HG03457 (cell line): Measurements from ENCODE around the gene C1QTNF9.
"Not testable (repeated sequence)": the region's sequence is repeated elsewhere in the genome, so short reads cannot be mapped to it uniquely, and the experiment has no call there.

Experiments used
- ATAC-seq: cut with Tn5 transposase; IDR thresholded peaks from one replicate; pipeline ENCODE4 v1.9.1; 2021; ENCODE audit warnings: moderate number of reproducible peaks; ENCODE audit not compliant: unreplicated experiment

The C1QTNF9 gene

DNA sequence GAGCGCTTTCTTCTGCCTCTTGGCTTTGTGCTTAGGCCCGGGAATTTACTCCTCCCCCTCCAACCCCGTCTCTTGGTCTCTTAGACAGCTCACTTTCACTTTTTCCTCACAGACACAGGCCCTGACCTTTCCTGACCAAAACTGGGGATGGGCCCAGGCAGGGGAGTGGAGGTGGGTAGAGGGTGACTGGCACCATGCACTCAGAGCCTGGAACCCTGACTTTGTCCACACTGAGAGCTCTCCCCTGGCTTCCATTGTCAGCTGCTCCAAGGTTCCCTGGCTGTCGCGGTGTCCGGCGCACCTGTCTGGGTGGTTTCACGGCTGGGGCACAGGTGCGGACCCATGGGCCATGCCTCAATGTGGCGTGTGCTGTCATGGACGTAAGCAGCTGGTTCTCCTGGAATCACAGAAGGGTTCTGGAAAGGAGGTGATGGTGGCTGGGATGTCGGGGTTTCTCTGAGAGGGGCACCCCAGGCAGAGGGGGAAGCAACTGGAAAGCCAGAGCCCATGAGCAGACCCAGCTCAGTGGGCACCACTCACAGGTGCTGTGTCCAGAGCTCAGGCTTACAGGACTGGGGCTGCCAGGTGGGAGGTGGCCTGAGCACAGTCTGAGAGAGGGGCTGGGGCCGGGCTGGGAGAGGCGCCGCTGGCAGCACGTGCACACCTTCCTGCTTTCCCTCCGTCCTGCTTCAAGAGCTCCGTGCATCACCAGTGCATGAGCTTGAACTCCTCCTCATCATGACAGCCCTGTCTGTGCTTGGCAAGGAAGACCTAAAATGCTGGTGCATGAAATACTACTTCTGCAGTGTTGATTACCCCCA is 28.0 kb upstream of the C1QTNF9 start:
- ATAC-seq: no peak

GRCh38 chr13:24282256-24282655 is 27.1 kb upstream of the C1QTNF9 start:
- no peak for ATAC-seq

- no peak for ATAC-seq
Observed at GRCh38 chr13:24284889-24285565, 24.4 kb upstream of the C1QTNF9 start.

GRCh38 chr13:24286624-24287023 is 22.8 kb upstream of the C1QTNF9 start:
- ATAC-seq: no peak

DNA sequence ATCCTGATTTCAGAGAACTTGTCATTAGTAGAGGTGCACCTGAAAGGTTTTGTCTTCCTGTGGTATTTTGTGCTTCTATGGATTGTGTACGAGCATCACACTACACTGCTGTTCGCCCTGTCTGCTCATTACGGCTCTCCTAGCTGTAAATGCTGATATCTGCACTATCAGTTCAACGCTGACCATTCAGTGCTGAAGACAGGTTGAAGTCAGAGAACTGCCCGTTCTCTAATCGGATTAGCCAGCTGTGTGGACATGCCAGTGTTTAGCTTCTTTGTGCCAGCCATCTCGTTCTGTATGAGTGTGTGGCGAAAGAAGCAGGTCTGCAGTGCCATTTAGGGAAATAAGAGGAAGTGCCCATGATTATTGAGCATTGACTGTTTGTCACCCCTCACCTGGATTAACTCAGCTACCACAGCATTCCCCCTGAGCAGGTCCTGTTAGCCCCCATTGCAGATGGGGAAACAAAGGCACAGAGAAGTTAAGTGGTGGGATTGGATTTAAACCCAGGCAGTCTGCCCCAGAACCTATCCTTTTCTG is 21.6 kb upstream of the C1QTNF9 start:
- no peak for ATAC-seq

- no peak for ATAC-seq
Observed at GRCh38 chr13:24288870-24289269, 20.5 kb upstream of the C1QTNF9 start.

DNA sequence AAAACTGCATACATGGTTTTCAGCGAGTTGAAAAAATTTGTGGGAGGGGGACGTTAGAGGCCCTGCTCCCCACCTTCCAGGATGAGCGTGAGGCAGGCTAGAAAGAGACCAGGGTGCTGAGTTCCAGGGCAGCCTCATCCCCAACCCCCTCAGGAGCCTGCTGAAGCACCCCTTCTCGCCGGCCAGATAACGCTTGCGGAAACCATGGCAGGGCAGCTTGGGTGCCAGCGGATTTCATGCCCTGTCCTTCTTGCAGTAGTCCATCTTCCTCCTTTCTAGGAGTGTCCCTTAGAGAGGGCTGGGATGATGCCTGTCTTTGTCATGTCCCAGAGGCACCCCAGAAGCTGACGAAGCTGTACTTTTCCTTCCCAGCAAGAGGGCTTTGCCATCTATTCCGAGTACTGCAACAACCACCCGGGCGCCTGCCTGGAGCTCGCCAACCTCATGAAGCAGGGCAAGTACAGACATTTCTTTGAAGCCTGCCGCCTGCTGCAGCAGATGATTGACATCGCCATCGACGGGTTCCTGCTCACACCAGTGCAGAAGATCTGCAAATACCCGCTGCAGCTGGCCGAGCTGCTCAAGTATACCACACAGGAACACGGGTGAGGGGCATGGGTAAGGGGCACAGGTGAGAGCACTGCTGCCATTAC is 19.0 kb upstream of the C1QTNF9 start:
- no peak for ATAC-seq

DNA sequence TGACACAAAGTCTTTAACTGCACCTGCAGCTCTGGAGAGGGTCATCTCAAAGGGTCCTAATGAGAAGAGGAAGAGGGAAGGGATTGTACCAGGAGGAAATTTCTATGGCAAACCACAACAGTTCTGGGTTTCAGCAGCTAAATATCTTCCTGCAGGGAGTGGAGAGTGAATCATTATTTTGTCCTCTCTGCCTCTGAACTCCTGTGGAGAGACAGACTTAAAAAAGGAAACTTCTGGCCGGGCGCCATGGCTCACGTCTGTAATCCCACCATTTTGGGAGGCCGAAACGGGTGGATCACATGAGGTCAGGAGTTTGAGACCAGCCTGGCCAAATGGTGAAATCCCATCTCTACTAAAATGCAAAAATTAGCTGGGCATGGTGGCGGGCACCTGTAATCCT is 16.9 kb upstream of the C1QTNF9 start:
- ATAC-seq: no peak

DNA sequence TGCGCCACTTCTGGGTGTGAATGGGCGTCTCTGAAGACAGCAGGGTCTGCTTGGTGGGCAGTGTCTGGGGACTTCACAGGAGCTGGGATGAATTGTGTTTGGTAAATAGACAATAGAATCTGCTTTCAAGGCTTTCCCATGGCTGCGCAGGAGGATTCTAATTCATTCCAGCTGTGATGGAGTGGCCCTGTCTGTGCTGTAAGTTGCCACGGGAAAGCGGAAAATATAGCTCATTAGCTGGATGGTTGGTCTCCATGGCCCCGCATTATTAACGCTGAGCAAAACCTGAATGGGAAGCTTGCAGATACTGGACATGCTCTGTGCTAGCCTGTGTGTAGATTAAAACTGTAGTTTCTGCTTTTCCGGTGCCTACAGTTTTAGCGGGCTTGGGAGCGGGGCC is 15.6 kb upstream of the C1QTNF9 start:
- ATAC-seq: no peak

GRCh38 chr13:24299488-24300114 is 9.8 kb upstream of the C1QTNF9 start:
- ATAC-seq: no peak

GRCh38 chr13:24301434-24301833 is 7.9 kb upstream of the C1QTNF9 start:
- ATAC-seq: no peak

- ATAC-seq: no peak
Observed at GRCh38 chr13:24301911-24302310, 7.5 kb upstream of the C1QTNF9 start.

DNA sequence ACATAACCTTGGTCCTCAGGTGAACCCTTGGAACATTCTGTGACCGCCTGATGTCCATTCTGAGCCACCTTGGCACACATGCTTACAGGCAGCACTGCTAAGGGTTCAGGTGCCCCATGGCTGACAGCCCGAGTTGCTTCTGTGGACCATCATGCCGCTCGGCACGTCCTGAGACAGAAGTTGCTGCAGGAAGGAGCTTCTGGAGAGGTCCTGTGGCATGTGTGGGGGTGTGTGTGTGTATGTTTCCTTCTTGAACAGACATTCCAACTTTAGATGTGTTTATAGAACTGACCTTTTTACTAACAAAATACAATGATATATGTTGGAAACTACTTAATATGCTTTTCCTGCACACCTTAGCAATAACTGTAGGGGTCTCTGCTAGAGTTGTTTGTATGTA is 4.8 kb upstream of the C1QTNF9 start:
- ATAC-seq: no peak

- ATAC-seq: no peak
Observed at GRCh38 chr13:24306632-24307031, 2.7 kb upstream of the C1QTNF9 start.

DNA sequence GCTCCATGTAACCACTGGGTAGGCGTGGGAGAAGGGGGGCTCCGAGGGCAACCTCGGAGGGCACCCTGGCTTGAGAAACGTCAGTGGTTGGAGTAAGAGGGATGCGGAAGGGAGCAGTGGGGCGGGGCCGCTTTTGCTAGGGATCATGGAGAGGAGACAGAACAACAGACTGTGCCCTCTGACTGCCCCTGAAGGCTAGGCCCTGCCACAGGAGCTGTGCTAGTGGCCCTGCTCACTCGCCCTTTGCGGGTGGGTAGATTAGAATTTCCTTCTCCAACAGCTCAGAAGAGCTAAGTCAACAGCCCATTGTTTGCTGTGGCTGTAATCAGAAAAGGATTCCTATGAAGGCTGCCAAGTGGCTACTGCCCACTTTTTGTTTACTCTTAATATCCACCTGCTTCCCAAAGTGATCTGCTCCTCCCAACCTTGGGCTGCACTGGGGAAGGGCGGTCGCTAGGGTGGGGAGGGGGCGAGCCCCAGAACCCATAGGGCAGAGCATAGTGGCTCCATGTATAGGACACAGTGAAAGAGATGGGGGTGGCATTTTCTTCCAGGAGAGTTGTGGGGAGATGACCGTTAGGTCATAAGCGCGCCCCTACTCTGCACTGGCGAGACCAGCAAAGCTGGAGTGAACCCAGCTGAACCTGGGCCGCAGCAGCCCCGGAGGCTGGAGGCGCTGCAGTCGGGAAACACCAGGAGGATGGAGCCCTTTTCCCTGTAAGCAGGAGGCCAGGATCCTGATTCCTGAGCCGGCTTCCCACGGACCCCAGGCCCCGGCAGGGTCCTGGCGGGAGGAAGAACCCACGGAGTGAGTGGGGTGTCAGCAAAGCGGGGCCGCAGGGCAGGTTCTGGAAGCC is 1.9 kb upstream of the C1QTNF9 start:
- no peak for ATAC-seq

DNA sequence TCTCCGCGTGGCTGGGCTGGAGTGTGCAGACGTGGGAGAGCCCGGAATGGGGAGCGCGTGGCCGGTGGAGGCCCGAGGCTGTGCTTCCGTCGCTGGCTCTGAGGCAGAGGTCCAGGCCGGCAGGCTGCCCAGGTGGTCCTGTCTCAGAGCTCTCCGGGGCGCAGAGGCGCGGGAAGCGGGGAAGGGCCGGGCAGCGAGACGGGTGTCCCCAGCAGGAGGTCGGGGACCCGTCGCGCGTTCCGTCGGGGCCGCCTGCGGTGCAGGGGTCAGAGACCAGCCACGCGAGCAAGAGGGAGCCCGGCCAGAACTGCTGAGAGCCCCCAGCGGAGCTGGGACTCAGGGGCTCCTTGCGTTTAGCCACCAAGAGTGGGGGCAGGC is 1.3 kb upstream of the C1QTNF9 start:
- no peak for ATAC-seq

- ATAC-seq: no peak
Observed at GRCh38 chr13:24308488-24309020, 826 bp upstream of the C1QTNF9 start.

- ATAC-seq: no peak
Observed at GRCh38 chr13:24313439-24313838, 4.1 kb downstream of the C1QTNF9 start.

- not testable (repeated sequence) for ATAC-seq
Observed at GRCh38 chr13:24317835-24318234, 8.5 kb downstream of the C1QTNF9 start.

DNA sequence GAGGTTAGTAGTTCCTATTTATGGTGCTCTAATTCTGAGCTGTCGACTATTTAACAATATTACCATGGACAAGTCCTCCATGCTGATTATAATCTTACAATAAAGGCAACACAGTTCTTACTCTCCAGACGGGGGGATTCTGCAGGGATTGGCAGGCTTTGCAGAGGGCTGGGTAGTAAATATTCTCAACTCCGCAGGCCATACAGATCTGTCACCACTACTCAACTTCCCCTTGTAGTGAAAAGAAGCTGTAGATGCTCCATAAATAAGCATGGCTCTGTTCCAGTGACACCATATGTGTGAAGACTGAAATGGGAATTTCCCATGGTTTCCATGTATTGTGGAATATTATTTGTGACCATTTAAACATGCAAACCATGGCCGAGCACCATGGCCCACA is 9.5 kb downstream of the C1QTNF9 start:
- not testable (repeated sequence) for ATAC-seq
